Effector CD8-positive, alpha-beta T cell (primary cell): ENCODE data around the gene ODF2.

Source experiments
- DNase-seq: peaks from one replicate; lab custom pipeline; 2025; lab: John Stamatoyannopoulos, UW

ODF2 gene

DNA sequence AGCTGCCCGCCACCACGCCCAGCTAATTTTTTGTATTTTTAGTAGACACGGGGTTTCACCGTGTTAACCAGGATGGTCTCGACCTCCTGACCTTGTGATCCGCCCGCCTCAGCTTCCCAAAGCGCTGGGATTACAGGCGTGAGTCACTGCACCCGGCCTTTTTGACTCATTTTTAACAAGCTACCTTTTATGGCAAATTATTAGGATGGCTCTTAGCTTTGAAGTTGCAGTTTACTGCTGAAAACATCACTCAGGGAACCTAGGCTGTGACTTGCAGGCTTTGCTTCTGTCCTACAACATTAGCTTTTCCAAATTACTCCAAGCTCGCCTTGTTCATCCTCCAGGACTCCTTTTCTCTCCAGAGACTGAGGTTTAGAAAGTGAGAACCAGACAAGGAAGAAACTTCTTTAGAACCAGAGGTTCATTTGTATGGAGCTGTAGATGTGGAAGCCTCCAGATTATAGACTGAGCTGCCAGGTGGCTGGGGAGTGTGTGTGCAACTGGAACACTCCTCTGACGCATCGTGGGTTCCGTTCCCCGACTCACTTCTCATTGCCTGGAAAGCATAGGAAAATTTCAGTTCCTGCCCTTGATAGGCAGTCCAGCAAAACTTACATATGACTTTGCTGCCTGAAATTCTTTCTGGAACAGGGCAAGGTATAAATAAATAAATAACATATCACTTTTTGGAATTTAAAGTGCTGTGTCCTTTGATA lies 72.8 kb downstream of the ODF2 start:
- no peak for DNase-seq

GRCh38 chr9:128529191-128529590 lies 73.4 kb downstream of the ODF2 start:
- no peak for DNase-seq

GRCh38 chr9:128532581-128532980 lies 76.8 kb downstream of the ODF2 start:
- DNase-seq, result no peak

GRCh38 chr9:128540634-128541360 lies 85.0 kb downstream of the ODF2 start:
- no peak for DNase-seq

DNA sequence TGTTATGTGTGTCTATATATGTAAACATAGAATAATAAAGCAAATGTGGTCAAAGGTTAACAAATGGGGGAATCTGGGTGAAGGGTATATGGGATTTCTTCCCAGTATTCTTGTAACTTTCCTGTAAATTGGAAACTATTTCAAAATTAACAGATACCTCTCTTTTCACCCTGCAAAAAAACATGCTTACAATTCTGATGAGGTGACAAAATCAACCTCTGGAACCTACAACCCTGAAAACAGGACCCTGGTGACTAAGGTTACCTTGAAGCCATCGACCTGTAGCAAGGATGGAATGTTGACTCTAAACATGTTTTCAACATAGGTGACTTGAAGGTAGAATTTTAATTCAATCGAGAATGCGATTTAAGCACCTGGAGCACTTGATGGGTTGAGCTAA lies 90.7 kb downstream of the ODF2 start:
- no peak for DNase-seq

DNA sequence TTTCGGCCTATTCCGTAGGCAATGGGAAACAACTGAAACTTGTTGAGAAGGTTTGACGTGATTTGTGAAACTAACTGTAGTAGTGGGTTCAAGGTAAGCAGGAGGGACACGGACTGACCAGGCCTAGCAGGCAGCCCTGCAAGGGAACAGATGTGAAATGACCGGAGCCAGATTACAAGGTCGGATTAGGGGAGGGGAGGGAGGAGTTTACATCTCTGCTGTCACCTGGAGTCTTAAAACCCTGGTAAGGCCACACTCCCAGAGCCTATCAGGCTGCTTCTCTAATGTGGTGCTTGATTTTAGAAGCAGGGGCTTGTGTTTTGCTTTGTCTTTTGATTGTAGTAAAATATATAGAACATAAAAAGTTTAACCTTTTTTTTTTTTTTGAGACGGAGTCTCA lies 93.1 kb downstream of the ODF2 start:
- no peak for DNase-seq

DNA sequence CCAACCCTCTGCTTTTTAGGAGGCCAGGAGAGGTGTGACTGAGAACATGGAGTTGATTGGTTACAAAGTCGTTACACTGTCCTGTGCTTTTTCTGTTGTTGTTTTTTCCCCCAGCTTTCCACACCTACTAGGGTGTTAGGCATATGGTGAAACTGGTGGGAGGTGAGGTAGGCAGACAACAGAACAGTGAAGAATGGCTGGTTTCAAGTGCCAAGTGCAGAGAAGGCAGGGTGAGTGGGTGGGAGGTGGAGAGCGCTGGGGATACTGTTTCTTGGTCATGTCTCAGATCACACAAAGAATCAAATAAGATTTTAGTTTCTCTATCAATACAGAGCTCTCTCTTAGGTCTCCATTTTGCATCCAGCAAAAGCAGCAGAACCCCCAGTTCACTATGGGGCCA lies 94.4 kb downstream of the ODF2 start:
- DNase-seq, result no peak
